CD4-positive, alpha-beta T cell treated with Interleukin-15 for 1 hour (primary cell): ENCODE data around the gene TEX53.

Source experiments
- DNase-seq: peaks from one replicate; pipeline ENCODE4 v3.0.0-alpha.2; 2020

The TEX53 gene

DNA sequence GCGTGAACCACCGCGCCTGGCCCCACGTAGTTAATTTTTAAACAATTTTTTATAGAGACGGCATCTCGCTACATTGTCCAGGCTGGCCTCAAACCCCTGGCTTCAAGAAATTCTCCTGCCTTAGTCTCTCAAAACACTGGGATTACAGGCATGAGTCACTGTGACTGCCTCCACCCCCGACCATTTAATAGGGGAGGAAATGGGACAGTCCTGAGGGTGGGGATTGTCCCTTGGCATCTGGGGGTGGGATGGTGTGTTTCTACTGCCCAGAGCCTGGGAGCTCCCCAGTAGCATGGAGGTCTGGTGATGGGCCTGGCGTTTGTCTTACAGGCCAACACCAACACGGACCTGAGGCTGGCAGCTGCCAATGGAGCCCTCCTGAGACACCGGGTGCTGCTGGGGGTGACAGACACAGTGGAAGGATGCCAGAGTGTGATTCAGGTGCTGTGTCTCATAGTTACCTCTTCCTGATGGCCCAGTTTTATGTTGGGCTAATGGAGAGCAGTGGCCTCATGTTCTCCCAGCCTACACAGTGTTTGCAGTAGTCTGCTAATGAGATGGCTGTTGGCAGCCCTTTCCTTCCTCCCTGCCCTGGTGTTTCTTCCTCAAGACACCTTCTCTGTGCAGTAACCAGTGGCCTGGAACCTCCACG is 24.0 kb downstream of the TEX53 start:
- no peak for DNase-seq

GRCh38 chr9:114631166-114631565 is 26.4 kb downstream of the TEX53 start:
- DNase-seq: no peak

DNA sequence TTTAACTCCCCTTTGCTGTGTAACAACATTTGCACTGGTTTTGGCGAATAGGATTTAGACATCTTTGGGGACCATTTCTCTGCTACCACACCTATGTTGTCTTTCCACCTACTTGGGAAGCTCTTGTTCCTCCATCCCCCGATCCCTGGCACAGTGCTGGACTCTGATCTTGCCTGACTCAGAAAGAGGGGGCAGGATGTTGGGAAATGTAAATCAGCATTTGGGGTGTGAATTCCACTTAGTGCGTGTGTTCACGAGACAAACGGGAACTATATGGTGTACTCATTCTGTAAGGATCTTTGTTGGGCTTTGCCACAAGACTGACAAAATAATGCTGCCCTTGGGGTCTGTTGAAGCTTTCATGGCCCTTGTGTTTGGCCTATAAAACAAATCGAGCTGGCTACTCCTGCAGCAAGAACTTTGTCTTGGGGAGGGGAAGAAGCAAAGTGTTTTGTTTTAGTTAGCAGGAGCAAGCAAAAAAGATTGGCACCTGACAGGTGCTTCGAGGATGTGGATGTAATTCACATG is 28.0 kb downstream of the TEX53 start:
- no peak for DNase-seq

DNA sequence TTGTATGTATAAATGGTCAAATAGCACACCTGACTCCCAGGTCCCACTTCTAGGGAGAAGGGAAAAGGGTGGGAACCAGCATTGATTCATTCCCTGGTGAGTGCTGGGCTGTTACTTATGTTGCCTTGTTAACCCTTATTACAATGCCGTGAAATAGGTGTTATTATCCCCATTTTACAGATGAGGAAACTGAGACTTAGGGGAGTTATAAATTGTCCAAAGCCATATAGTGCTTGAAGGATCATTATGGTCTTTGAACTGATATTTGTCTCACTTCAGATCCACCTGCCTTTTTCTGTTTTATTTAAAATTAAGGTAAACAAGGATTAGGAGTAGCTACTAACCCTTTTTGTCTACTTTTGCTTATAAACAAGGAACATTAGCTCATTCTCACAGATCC is 30.1 kb downstream of the TEX53 start:
- DNase-seq: no peak

DNA sequence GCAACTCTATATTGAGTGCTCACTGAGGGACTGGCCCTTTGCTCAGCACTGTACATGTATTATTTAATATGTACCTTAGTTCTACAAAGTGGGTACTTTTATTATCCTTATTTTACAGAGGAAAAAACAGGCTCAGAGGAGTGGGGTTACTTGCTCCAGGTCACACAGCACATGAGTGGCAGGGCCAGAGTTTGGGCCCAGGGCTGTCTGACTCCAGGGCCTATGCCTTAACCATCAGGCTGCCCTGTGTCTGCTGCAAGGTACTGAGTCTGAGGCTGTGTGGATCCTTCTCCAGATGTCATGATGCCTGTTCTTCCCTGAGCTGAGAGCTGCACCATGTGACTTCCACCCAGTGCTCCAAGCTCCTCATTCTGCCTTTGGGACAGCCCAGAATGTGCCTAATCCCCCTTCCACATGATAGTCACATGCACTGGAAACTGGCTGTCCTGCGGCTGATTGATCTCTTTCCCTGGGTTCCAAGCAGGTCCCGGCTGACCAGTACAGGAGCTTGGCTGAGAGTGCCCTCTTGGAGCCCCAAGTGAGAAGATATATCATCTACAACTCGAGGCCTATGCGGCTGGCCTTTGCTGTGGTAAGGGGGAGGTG is 31.1 kb downstream of the TEX53 start:
- DNase-seq: no peak

DNA sequence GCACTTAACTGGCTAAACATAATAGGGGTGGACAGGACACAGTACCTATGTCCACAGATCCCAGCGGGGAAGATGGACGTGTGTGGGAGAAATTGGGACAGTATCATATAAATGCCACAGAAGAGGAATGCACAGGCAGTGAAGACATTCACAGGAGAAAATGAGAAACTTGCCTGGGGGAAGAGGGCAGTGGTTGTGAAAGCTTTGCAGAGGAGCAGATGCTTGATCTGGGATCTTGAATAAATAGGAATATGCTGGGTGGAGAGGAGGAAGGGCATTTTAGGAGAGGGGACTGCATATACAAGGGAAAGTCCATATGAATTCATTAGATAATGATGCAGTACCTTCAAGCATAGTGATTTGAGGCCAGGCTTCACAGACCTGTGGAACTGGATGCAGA is 32.9 kb downstream of the TEX53 start:
- no peak for DNase-seq

DNA sequence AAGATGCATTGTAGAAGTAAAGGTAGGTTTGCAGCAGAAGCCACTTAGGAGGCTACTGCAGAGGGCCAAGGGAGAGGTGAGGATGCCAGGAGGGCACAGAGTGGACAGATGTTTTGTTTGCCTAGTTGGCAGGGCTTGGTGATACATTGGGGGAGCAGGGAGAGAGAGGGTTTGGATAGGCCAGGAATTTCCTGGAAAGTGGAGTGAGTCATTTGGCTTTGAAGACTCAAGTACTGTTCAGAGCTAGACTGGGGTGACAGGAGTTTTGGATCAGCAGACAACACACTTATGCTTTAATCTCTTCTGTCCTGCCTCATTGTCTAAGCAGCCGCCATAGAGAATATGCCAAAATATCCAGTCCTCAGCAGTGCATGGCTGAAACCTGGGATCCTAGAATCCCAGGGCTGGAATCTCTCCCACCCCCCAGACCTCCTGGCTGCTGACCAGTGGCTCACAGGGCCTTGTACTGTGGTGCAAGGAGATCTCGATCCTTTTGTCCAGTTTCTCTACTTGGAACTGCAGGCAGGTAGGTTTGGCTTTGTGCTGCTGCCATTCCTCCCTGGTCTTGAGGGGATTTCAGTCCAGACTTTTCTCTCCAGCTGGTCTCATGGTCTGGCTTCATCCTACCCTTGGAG is 35.5 kb downstream of the TEX53 start:
- DNase-seq: no peak

DNA sequence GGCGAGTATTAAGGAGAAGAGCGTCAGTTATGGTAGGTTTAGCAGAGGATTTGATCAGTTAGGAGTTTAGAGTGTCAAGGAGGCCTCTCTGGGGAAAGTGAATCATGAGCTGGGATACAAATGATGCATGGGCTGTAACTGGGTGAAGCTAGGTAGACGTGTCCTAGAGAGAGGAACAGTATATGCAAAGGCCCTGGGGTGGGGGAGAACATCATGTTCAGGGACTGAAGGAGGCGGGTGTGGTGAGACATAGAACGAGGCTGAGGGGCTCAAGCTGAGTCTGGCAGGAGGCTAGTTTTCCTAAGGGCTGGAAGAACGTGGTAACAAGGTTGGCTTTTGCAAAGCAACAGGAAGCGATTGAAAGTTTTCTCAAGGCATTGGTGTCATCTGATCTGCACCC is 36.0 kb downstream of the TEX53 start:
- DNase-seq: no peak

DNA sequence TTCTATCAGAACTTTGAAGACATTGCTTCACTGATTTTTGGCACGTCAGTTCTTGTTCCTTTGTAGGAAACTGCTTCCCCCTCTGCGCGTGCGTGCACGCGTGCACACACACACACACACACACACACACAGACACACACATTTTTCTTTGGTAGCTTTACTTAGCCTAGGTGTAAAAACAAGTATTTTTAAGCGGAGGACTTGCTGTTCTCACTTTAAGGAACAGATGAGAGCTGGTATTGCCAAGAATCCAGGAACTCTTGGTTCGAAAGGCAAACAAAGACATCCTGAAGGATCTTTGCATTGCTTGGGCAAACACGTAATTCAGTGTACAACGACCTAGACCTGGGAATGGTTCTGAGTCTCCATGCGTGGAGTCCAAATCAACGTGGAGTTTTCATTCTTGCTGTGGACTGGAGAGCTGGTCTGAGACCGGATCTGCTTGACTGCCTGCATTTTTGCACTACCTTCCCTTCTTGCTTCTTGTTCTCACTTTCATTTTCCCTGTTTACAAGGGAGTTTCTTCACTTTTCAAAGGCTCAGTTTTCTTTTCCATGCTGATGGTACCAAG is 38.3 kb downstream of the TEX53 start:
- peak; percentile 51 for DNase-seq

DNA sequence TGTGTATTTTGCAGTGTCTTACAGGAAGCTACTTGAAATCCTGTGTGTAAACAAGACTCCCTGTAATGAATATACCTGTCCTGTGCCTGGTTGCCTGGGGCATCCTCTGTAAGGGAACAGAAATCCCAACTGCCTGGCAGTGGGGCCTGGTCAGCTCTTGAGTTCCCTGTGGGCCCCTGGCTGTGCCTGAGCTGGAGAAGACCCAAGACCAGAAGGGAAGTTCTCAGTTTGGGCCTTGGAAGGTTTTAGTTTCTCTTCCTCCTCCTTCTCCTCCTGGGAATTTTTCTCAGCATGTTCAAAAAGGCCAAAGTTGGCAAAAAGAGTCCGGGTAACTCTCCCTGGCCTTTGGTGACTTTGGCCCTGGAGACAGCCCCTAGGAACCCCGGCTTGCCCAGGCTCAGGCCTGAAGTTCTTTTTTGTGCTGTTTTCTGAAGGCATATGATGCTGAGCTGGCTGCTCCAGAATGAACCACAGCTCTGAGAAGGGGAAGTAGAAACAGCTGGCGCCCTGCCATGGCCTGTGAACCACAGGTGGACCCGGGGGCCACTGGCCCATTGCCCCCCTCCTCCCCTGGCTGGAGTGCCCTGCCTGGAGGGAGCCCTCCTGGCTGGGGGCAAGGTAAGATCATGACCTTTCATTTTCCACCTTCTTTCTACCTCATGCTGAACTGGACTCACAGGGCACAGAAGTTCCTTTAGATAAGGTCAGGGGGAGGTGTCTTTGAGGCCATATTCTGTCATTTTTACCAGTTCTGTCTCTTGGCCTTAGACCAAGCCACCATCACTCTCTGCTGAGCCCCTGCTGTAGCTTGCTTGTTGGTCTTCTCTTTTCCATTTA is 40.7 kb downstream of the TEX53 start:
- peak; percentile 68 for DNase-seq

DNA sequence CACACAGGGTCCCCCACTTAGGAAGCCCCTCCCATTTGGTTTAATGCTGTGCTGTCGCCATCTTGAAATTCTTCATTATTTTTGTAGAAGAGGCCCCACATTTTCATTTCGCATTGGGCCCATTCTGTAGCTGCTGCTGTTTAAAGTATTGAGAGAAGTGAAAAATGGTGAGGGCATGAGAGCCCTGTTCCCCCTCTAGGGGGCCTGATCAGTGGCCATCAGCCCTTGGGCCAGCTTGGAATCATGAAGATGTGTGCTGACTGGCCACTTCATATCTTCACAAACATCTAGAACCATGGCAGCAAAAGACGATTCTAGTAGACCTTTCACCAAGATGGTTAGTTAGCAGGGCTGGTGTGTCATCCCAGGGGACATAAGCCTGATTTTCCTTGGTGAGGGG is 43.2 kb downstream of the TEX53 start:
- DNase-seq: no peak

DNA sequence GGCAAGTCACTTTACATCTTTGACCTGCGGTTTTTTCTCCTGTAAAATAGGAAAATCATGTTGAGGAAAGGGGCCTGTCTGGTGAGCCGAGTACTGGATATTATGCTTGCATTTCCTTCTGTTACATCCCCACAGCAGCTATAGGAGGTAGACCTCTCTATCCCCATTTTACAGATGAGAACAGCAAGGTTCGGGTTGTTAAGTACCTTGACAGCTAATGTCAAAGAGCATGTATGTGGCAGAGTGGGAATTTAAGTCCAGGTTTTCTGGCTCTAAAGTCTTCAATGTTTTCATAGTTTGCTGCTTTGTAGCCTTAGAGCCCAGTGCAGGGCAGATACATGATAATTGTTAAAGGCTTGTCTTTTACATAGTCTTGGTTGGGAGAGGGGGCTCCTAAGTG is 43.7 kb downstream of the TEX53 start:
- no peak for DNase-seq

GRCh38 chr9:114613087-114613486 is 44.5 kb downstream of the TEX53 start:
- no peak for DNase-seq

DNA sequence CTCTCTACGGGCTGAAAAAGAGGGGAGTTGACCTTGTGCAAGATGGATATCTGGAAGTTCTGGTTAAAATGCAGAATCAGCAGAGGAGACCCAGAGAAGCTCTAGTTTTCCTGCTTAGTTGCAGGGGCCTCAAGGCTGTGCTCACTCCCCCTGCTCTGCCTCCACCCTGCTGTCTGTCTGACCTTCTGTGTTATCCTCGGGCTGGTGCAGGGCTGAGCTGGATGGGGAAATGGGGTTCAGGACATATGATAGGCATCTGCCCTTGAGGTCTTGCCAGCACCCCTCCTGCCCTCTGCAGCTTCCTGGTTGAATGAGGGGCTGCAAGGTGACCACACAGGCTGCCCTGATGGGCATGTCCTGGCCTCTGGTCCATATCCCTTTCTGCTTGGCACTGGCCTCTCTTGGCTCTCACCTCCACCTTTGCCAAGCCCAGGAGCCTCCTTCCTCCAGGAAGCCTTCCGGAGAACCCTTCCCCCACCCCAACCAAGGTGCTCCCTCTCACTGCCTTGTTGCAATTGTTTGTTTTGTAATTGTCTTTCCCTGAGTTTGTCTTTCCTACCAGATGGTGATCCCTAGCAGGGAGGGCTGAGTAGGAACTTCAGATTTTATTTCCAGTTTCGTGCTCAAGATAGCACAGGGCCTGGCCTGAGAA is 45.2 kb downstream of the TEX53 start:
- DNase-seq: no peak

- peak; percentile 33 for DNase-seq
These were observed 45.9 kb downstream of the TEX53 start for GRCh38 chr9:114611516-114612271.

DNA sequence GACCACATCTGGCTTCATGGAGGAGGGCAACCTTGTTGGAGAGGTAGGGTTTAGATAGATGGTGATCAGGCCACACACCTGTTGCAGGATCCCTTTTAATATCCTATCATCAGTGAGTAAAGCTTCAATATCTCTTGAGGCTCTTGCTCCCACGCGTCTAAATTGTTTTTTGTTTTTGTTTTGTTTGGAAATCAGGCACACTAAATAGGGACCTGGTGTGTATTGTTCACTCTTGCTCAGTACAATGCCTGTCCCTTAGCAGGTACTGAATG is 49.1 kb downstream of the TEX53 start:
- DNase-seq: no peak

DNA sequence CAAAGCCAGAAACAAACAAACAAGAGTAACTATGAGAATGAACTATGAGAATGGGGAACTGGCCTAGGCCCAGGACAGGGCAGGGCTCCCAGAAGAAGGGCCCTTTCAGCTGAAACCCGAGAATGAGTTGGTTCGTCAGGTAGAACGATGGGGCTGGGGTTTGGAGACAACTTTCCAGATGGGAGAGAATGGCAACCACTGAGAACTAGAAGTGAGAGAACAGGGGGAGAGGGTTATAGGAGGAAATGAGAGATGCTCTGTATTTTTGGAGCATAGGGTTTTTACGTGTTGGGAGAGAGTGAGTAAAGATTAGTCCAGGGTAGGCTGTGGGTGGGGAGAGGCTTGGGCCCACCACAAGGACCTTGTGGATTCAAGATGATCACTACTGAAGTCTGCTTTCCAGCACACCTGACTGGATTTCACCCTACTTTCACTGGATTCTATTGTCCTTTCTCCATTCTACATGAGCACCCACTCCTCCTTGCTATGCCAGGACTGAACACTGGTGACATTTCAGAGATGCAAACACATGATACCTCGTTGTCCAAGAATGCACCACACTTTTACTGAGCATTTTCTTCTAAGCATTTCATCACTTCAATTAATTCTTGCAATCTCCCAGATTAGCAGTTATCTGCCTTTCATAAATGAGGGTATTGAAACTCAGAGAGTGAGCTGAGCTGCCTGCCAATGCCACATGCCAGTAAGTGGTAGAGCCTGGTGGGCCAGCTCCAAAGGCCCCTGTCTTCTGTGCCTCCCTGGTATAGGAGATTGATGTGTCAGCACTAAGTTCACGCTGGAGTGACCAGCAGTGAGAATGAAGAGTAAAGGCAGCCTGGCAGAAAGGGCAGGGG is 49.7 kb downstream of the TEX53 start:
- DNase-seq: no peak

GRCh38 chr9:114606597-114607207 is 50.9 kb downstream of the TEX53 start:
- no peak for DNase-seq
